ENCODE measurements around the gene ISYNA1. TPM values are rescaled to one million over a fixed set of nuclear protein-coding genes. Genes with fewer than 3 reads are reported as not detected.

Gene ISYNA1
- total RNA-seq, 1 donor from 2014 or later = 50.9 TPM

GRCh38 chr19:18433015-18433691, 4.8 kb downstream of the ISYNA1 start:
- no peak for DNase-seq (ENCODE audit: extremely low read depth, low read depth, low spot score)

GRCh38 chr19:18432275-18433014, 5.5 kb downstream of the ISYNA1 start:
- DNase-seq (ENCODE audit: extremely low read depth, low read depth, low spot score) = no peak

GRCh38 chr19:18431351-18432197, 6.4 kb downstream of the ISYNA1 start:
- no peak for DNase-seq (ENCODE audit: extremely low read depth, low read depth, low spot score)

GRCh38 chr19:18430417-18431144, 7.4 kb downstream of the ISYNA1 start:
- no peak for DNase-seq (ENCODE audit: extremely low read depth, low read depth, low spot score)

- no peak for DNase-seq (ENCODE audit: extremely low read depth, low read depth, low spot score)
Observed at GRCh38 chr19:18429717-18430416, 8.1 kb downstream of the ISYNA1 start.

GRCh38 chr19:18428787-18429674, 8.9 kb downstream of the ISYNA1 start:
- DNase-seq (ENCODE audit: extremely low read depth, low read depth, low spot score) = no peak

- no peak for DNase-seq (ENCODE audit: extremely low read depth, low read depth, low spot score)
Observed at GRCh38 chr19:18428173-18428786, 9.7 kb downstream of the ISYNA1 start.

- DNase-seq (ENCODE audit: extremely low read depth, low read depth, low spot score) = no peak
Observed at GRCh38 chr19:18427743-18428113, 10.2 kb downstream of the ISYNA1 start.

GRCh38 chr19:18427080-18427742, 10.7 kb downstream of the ISYNA1 start:
- DNase-seq (ENCODE audit: extremely low read depth, low read depth, low spot score) = no peak

GRCh38 chr19:18426416-18426767, 11.5 kb downstream of the ISYNA1 start:
- DNase-seq (ENCODE audit: extremely low read depth, low read depth, low spot score) = no peak

GRCh38 chr19:18425515-18426415, 12.2 kb downstream of the ISYNA1 start:
- DNase-seq (ENCODE audit: extremely low read depth, low read depth, low spot score) = no peak

GRCh38 chr19:18424890-18425514, 12.9 kb downstream of the ISYNA1 start:
- no peak for DNase-seq (ENCODE audit: extremely low read depth, low read depth, low spot score)

GRCh38 chr19:18424122-18424889, 13.6 kb downstream of the ISYNA1 start:
- DNase-seq (ENCODE audit: extremely low read depth, low read depth, low spot score) = no peak

GRCh38 chr19:18423258-18424020, 14.5 kb downstream of the ISYNA1 start:
- no peak for DNase-seq (ENCODE audit: extremely low read depth, low read depth, low spot score)

- no peak for DNase-seq (ENCODE audit: extremely low read depth, low read depth, low spot score)
Observed at GRCh38 chr19:18422530-18423191, 15.3 kb downstream of the ISYNA1 start.
